HPDE6-E6E7 (cell line): ENCODE results near the gene MTAP.

Experiments
- DNase-seq: peaks from one replicate; pipeline ENCODE4 v3.0.0; 2011; ENCODE audit warnings: missing footprints; ENCODE audit errors: extremely low spot score

MTAP gene

GRCh38 chr9:21802418-21803000 is at the start of gene MTAP:
Gene MTAP (plus strand): TSS chr9:21802636. CDS start chr9:21802749, 113 bp downstream.
- DNase-seq: peak; percentile 89

GRCh38 chr9:21753523-21753922 is 48.9 kb upstream of the MTAP start:
- no peak for DNase-seq

GRCh38 chr9:21754741-21755140 is 47.7 kb upstream of the MTAP start:
- peak; percentile 49 for DNase-seq

GRCh38 chr9:21758540-21758939 is 43.9 kb upstream of the MTAP start:
- DNase-seq: no peak

- no peak for DNase-seq
These were observed 41.0 kb upstream of the MTAP start for GRCh38 chr9:21761309-21761901.

- no peak for DNase-seq
These were observed 40.4 kb upstream of the MTAP start for GRCh38 chr9:21762064-21762463.

- DNase-seq: no peak
These were observed 37.6 kb upstream of the MTAP start for GRCh38 chr9:21764846-21765245.

GRCh38 chr9:21766096-21766495 is 36.3 kb upstream of the MTAP start:
- DNase-seq: no peak

- peak; percentile 49 for DNase-seq
These were observed 31.4 kb upstream of the MTAP start for GRCh38 chr9:21770871-21771560.

GRCh38 chr9:21777701-21778100 is 24.7 kb upstream of the MTAP start:
- no peak for DNase-seq

GRCh38 chr9:21778304-21778703 is 24.1 kb upstream of the MTAP start:
- no peak for DNase-seq

GRCh38 chr9:21779397-21779796 is 23.0 kb upstream of the MTAP start:
- no peak for DNase-seq

- no peak for DNase-seq
These were observed 20.8 kb upstream of the MTAP start for GRCh38 chr9:21781656-21782055.

- DNase-seq: no peak
These were observed 20.2 kb upstream of the MTAP start for GRCh38 chr9:21782205-21782604.

GRCh38 chr9:21788752-21789151 is 13.7 kb upstream of the MTAP start:
- DNase-seq: no peak

- no peak for DNase-seq
These were observed 12.8 kb upstream of the MTAP start for GRCh38 chr9:21789541-21790037.

- no peak for DNase-seq
These were observed 7.0 kb upstream of the MTAP start for GRCh38 chr9:21795483-21795882.

- no peak for DNase-seq
These were observed 5.7 kb upstream of the MTAP start for GRCh38 chr9:21796768-21797167.

- DNase-seq: no peak
These were observed 1.3 kb upstream of the MTAP start for GRCh38 chr9:21800931-21801682.

GRCh38 chr9:21801683-21802417 is 586 bp upstream of the MTAP start:
- peak; percentile 64 for DNase-seq

GRCh38 chr9:21803649-21804048 is 1.2 kb downstream of the MTAP start:
- DNase-seq: no peak

- no peak for DNase-seq
These were observed 1.9 kb downstream of the MTAP start for GRCh38 chr9:21804331-21804730.
